K562 (cell line): ENCODE results near the gene TK1. TPM values are rescaled to one million over a fixed set of nuclear protein-coding genes. Genes with fewer than 3 reads are reported as not detected.
A peak's percentile ranks its signal among the peaks of the same experiment; 100 is the strongest.

Experiments used
- ARNT ChIP-seq, 2 experiments: fragments of 450-650 bp; IDR thresholded peaks; 2 replicates each; pipeline ENCODE4 v1.6.1; 2016; ENCODE audit warnings: mild to moderate bottlenecking in 1 of 2
- ASH1L ChIP-seq: fragments of 450-650 bp; IDR thresholded peaks from 2 replicates; pipeline ENCODE4 v1.6.1; 2018; ENCODE audit warnings: borderline replicate concordance, mild to moderate bottlenecking, low read depth; ENCODE audit not compliant: partially characterized antibody
- ATF1 ChIP-seq, 2 experiments: fragments of 450-650 bp in 1 of 2; IDR thresholded peaks; 2 replicates each; pipeline ENCODE4 v1.6.1; 2016; ENCODE audit warnings: missing compliant biosample characterization in 1 of 2, missing genetic modification characterization in 1 of 2
- E4F1 ChIP-seq: fragments of 250-450 bp; sonication (Bioruptor Pico); IDR thresholded peaks from 2 replicates; pipeline ENCODE4 v1.5.0; 2021; ENCODE audit warnings: mild to moderate bottlenecking, borderline replicate concordance
- ETS1 ChIP-seq: conservative IDR thresholded peaks from 2 replicates; pipeline ENCODE4 v1.6.1; 2011; ENCODE audit warnings: low read depth, mild to moderate bottlenecking, low read length; ENCODE audit not compliant: control insufficient read depth
- MNT ChIP-seq, 2 experiments: fragments of 450-650 bp; conservative IDR thresholded peaks; 2 replicates each; pipeline ENCODE4 v1.6.1; 2017; ENCODE audit warnings: mild to moderate bottlenecking in 2 of 2, moderate library complexity in 2 of 2
- THAP12 ChIP-seq: fragments of 250-450 bp; sonication (Bioruptor Pico); IDR thresholded peaks from 2 replicates; pipeline ENCODE4 v1.9.0; 2021; ENCODE audit warnings: mild to moderate bottlenecking, inconsistent platforms
- ZNF217 ChIP-seq: sonication (generic); formaldehyde crosslinking; IDR thresholded peaks from 2 replicates; pipeline ENCODE4 v1.8.0; 2022; ENCODE audit warnings: mild to moderate bottlenecking, missing genetic modification reagents
- ZNF592 ChIP-seq: fragments of 450-650 bp; IDR thresholded peaks from 2 replicates; pipeline ENCODE4 v1.6.1; 2017; ENCODE audit warnings: antibody characterized with exemption, mild to moderate bottlenecking
- polyA plus RNA-seq, 8 experiments: library from polyadenylated mRNA; depleted of rRNA in 4 of 8; stranded (reverse) in 5 of 8; unstranded in 3 of 8; fragments of >200 nt; fragmentation: Nextera tagmentation in 2 of 8; fragmentation: Illumina TruSeq in 1 of 8; extraction: Ambion mirVana in 2 of 8; extraction: Trizol in 1 of 8; gene quantifications; 2 replicates each; pipeline versions ENCODE4 v1.2.1 to v1.2.3, GENCODE V29; 2011 to 2014; ENCODE audit warnings: inconsistent platforms in 1 of 8, missing spikeins in 1 of 8
- total RNA-seq, 7 experiments: library from RNA; depleted of rRNA in 6 of 7; stranded (reverse); fragments of >200 nt in 6 of 7; fragmentation: Illumina TruSeq in 2 of 7; extraction: Trizol in 2 of 7; gene quantifications; 2 replicates each; pipeline versions ENCODE4 v1.2.1 to v1.2.3, GENCODE V29; 2011 to 2021; ENCODE audit warnings: low replicate concordance in 1 of 7

The TK1 gene
- total and polyA plus RNA-seq, 9 of the 15 experiments (the other 6 are each of a cell fraction or from before 2014, with no cell fraction given) = 8.4 to 280 (median 103) TPM

GRCh38 chr17:78168242-78168902, 18.5 kb downstream of the TK1 start, which contains the start of gene SYNGR2 (continued):
- TF ChIP-seq THAP12 (CRISPR knock-in tag) (peak; percentile 79), E4F1 (CRISPR knock-in tag) (no peak), MNT (conservative IDR thresholded peaks at IDR 0.05) (no peak; a peak in 1 of 4 replicates), ASH1L (no peak), ARNT (IDR thresholded peaks at IDR 0.05) (no peak), ZNF592 (0 out of 2 replicates have a peak, but pooled peaks have one; percentile 52), ZNF217 (CRISPR knock-in tag) (no peak), ETS1 (peak; percentile 74), ATF1 (CRISPR knock-in tag; IDR thresholded peaks at IDR 0.05) (no peak), ATF1 (tag; IDR thresholded peaks at IDR 0.05) (peak; percentile 38; the same call in 1 of the 2 replicates)
